Endodermal cell (in vitro differentiated cells): ENCODE data around the gene ATP9A. TPM values are rescaled to one million over a fixed set of nuclear protein-coding genes. Genes with fewer than 3 reads are reported as not detected.
"Not testable (repeated sequence)": the region's sequence is repeated elsewhere in the genome, so short reads cannot be mapped to it uniquely, and the experiment has no call there.

Experiments used
- DNase-seq: peaks from one replicate; pipeline ENCODE4 v3.0.0-alpha.2; 2017
- H3K27ac ChIP-seq: 2 replicates; pipeline ENCODE4 v1.5.1; 2013; ENCODE audit warnings: mild to moderate bottlenecking, low read depth, low read length, moderate library complexity
- H3K27me3 ChIP-seq: 2 replicates; pipeline ENCODE4 v1.6.1; 2013; ENCODE audit warnings: mild to moderate bottlenecking, low read length, moderate library complexity; ENCODE audit not compliant: insufficient read depth, control insufficient read depth, poor library complexity, severe bottlenecking
- H3K36me3 ChIP-seq: 2 replicates; pipeline ENCODE4 v1.7.0; 2013; ENCODE audit warnings: mild to moderate bottlenecking, low read length, moderate library complexity; ENCODE audit not compliant: control insufficient read depth, insufficient read depth
- H3K4me1 ChIP-seq: one replicate; pipeline ENCODE4 v1.7.0; 2013; ENCODE audit warnings: low read length; ENCODE audit not compliant: control insufficient read depth, insufficient read depth
- H3K4me3 ChIP-seq: 2 replicates; pipeline ENCODE4 v1.5.1; 2013; ENCODE audit warnings: mild to moderate bottlenecking, low read length, moderate library complexity
- H3K9ac ChIP-seq: 2 replicates; pipeline ENCODE4 v1.6.1; 2013; ENCODE audit warnings: mild to moderate bottlenecking, low read length, moderate library complexity; ENCODE audit not compliant: poor library complexity, severe bottlenecking; ENCODE audit errors: extremely low read depth
- H3K9me3 ChIP-seq: 2 replicates; pipeline ENCODE4 v1.6.1; 2013; ENCODE audit warnings: mild to moderate bottlenecking, low read length, moderate library complexity; ENCODE audit not compliant: control insufficient read depth
- H3K27ac Mint-ChIP-seq: 2 replicates; pipeline ENCODE4 v1.8.0; 2020; ENCODE audit warnings: mixed read lengths
- H3K27me3 Mint-ChIP-seq: 2 replicates; pipeline ENCODE4 v1.8.0; 2021; ENCODE audit warnings: mild to moderate bottlenecking, mixed read lengths; ENCODE audit not compliant: insufficient read depth
- H3K36me3 Mint-ChIP-seq: 2 replicates; pipeline ENCODE4 v1.8.0; 2020; ENCODE audit warnings: low read depth, mixed read lengths
- H3K4me1 Mint-ChIP-seq: 2 replicates; pipeline ENCODE4 v1.8.0; 2020; ENCODE audit warnings: mixed read lengths
- H3K4me3 Mint-ChIP-seq: 2 replicates; pipeline ENCODE4 v1.8.0; 2020; ENCODE audit warnings: mild to moderate bottlenecking, moderate library complexity, mixed read lengths
- H3K9me3 Mint-ChIP-seq: 2 replicates; pipeline ENCODE4 v1.8.0; 2020; ENCODE audit warnings: mild to moderate bottlenecking, mixed read lengths
- WGBS, 2 experiments: methylation state at CpG; one replicate each; pipeline versions ENCODE4 v1.1.5 to v1.1.7; 2013; ENCODE audit warnings: missing lambda C conversion rate in 2 of 2, mixed read lengths in 1 of 2; ENCODE audit not compliant: insufficient coverage in 1 of 2, insufficient read length in 1 of 2; 5-methylcytosine and 5-hydroxymethylcytosine counted together
- total RNA-seq, 2 donors: library from RNA; stranded (reverse); fragmentation: NEBNext Ultra II Directional in 1 of 2; extraction: Animal tissue kit (Norgen Biotek cat#: 25700) in 1 of 2; gene quantifications; 2 replicates in 1 of 2; 3 replicates in 1 of 2; pipeline ENCODE4 v1.2.1, GENCODE V29; 2021
- TF ChIP-seq, protein P1 (sequence below): fragments of 200-600 bp; sonication (generic); conservative IDR thresholded peaks from 2 replicates; pipeline ENCODE4 v1.5.0; 2021; ENCODE audit warnings: antibody characterized with exemption, mild to moderate bottlenecking

The ATP9A gene
- total RNA-seq, 2 donors from 2014 or later, result 26.7 to 27.9 TPM

DNA sequence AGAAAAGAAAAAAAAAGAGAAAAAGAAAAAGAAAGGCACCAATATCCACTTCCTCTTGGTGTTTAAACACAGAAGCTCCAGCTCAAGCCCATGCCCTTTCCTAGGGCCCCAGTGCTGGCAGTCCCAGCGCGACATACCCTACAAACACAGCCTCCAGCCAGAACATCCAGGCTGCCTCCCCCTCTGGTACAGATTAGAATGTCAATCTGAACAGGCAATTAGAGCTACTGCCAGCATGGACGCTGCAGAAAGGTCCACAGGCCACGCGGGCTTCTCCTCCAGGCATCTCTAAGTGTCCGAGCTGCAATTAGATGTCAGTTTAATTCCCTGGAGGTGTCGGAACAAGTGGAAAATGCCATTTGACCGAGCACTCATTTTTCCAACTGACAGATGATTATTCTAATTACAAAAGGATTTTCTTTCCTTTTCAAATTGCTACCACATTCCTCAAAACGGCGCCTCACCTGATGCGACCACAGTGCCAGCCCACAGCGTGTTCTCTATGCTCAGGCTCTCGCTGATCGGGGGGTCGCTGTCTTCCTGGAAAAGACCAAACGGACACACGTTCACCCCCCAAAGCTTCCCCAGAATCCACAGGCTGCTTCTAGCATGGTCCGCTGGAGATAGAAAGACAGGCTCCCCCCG is 79.5 kb downstream of the ATP9A start:
- no peak overlapping the region for H3K9ac ChIP-seq
- H3K9me3 Mint-ChIP-seq, result no peaks in the 10 kb centered on the region
- peak overlapping the region; percentile 72 for H3K27ac Mint-ChIP-seq
- DNase-seq, result no peak
- H3K4me1 ChIP-seq, result no peaks in the 10 kb centered on the region
- H3K27ac ChIP-seq, result no peak overlapping the region
- no peak overlapping the region for H3K4me3 ChIP-seq
- H3K9me3 ChIP-seq, result no peaks in the 10 kb centered on the region
- H3K36me3 Mint-ChIP-seq, result peaks cover 56% of the 10 kb centered on the region
- 81 to 91% methylated on average over 10 to 19 of the region's 19 CpGs for WGBS, 2 experiments
- H3K36me3 ChIP-seq, result peaks cover 10% of the 10 kb centered on the region
- no peaks in the 10 kb centered on the region for H3K27me3 ChIP-seq
- H3K4me3 Mint-ChIP-seq, result no peak overlapping the region
- no peaks in the 10 kb centered on the region for H3K27me3 Mint-ChIP-seq
- H3K4me1 Mint-ChIP-seq, result no peaks in the 10 kb centered on the region
- TF ChIP-seq, protein P1, sequence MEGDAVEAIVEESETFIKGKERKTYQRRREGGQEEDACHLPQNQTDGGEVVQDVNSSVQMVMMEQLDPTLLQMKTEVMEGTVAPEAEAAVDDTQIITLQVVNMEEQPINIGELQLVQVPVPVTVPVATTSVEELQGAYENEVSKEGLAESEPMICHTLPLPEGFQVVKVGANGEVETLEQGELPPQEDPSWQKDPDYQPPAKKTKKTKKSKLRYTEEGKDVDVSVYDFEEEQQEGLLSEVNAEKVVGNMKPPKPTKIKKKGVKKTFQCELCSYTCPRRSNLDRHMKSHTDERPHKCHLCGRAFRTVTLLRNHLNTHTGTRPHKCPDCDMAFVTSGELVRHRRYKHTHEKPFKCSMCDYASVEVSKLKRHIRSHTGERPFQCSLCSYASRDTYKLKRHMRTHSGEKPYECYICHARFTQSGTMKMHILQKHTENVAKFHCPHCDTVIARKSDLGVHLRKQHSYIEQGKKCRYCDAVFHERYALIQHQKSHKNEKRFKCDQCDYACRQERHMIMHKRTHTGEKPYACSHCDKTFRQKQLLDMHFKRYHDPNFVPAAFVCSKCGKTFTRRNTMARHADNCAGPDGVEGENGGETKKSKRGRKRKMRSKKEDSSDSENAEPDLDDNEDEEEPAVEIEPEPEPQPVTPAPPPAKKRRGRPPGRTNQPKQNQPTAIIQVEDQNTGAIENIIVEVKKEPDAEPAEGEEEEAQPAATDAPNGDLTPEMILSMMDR, result no peak

DNA sequence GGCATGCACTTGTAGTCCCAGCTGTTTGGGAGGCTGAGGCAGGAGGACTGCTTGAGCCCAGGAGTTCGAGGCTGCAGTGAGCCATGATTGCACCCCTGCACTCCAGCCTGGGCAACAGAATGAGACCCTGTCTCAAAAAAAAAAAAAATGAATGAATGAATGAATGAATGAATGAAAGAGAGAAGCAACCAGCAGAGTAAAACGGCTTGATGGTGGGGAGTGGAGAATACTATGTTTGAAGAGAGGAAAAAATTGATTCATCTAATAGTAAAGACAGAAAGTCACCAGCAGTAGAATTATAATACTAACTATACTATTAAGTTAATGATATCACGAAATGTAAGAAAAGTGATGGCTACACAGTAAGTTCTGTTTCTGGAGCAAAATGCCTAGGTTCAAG is 80.6 kb downstream of the ATP9A start:
- peaks cover 50% of the 10 kb centered on the region for H3K36me3 Mint-ChIP-seq
- H3K4me1 ChIP-seq, result no peaks in the 10 kb centered on the region
- H3K9ac ChIP-seq, result no peak overlapping the region
- no peak overlapping the region for H3K4me3 Mint-ChIP-seq
- no peak overlapping the region for H3K27ac Mint-ChIP-seq
- peaks cover 5% of the 10 kb centered on the region for H3K36me3 ChIP-seq
- no peak for DNase-seq
- H3K9me3 ChIP-seq, result no peaks in the 10 kb centered on the region
- no peak overlapping the region for H3K4me3 ChIP-seq
- no peaks in the 10 kb centered on the region for H3K27me3 Mint-ChIP-seq
- no peaks in the 10 kb centered on the region for H3K4me1 Mint-ChIP-seq
- no peaks in the 10 kb centered on the region for H3K9me3 Mint-ChIP-seq
- no peak overlapping the region for H3K27ac ChIP-seq
- WGBS, 2 experiments, result 89 to 92% methylated on average over 2 to 3 of the region's 3 CpGs
- TF ChIP-seq, protein P1, result no peak
- no peaks in the 10 kb centered on the region for H3K27me3 ChIP-seq

DNA sequence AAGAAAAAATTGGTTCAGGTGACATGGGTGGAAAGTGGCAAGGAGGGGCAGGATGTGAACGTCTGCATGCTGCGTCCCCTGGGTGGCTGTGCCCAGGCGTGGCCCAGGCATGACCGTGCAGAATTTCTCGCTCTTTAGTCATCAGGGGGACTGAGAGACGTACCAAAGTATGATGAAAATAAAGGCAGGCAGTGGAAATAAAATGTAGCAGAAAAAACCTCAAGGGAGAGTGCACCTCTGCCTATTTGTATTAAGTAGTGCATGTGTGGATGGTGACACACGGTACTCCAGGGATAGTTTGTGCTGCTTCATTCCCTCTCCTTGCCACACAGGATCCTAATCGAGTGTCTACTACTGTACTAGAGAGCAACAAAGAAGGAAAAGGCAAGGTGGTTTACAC is 81.1 kb downstream of the ATP9A start:
- peaks cover 49% of the 10 kb centered on the region for H3K36me3 Mint-ChIP-seq
- H3K27ac ChIP-seq, result no peak overlapping the region
- H3K4me1 Mint-ChIP-seq, result no peaks in the 10 kb centered on the region
- no peak overlapping the region for H3K4me3 Mint-ChIP-seq
- no peaks in the 10 kb centered on the region for H3K27me3 ChIP-seq
- no peak for DNase-seq
- no peaks in the 10 kb centered on the region for H3K9me3 ChIP-seq
- TF ChIP-seq, protein P1, result no peak
- H3K27ac Mint-ChIP-seq, result no peak overlapping the region
- WGBS, 2 experiments, result 86 to 95% methylated on average over 6 to 8 of the region's 8 CpGs
- H3K9me3 Mint-ChIP-seq, result no peaks in the 10 kb centered on the region
- no peak overlapping the region for H3K4me3 ChIP-seq
- H3K9ac ChIP-seq, result no peak overlapping the region
- H3K27me3 Mint-ChIP-seq, result no peaks in the 10 kb centered on the region
- no peaks in the 10 kb centered on the region for H3K4me1 ChIP-seq
- peaks cover 5% of the 10 kb centered on the region for H3K36me3 ChIP-seq

DNA sequence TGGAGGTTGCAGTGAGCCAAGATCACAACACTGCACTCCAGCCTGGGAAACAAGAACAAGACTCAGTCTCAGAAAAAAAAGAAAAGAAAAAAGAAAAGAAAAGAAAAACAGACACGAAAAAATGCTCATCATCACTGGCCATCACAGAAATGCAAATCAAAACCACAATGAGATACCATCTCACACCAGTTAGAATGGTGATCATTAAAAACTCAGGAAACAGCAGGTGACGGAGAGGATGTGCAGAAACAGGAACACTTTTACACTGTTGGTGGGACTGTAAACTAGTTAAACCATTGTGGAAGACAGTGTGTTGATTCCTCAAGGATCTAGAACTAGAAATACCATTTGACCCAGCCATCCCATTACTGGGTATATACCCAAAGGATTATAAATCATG is 82.7 kb downstream of the ATP9A start:
- H3K27ac ChIP-seq, H3K9ac ChIP-seq, H3K36me3 ChIP-seq, H3K9me3 Mint-ChIP-seq, H3K4me3 ChIP-seq, H3K4me1 ChIP-seq, H3K27me3 Mint-ChIP-seq, H3K9me3 ChIP-seq, H3K4me3 Mint-ChIP-seq, H3K4me1 Mint-ChIP-seq, H3K27ac Mint-ChIP-seq, DNase-seq, H3K27me3 ChIP-seq: not testable (repeated sequence)
- H3K36me3 Mint-ChIP-seq, result peaks cover 42% of the 10 kb centered on the region
- WGBS, 2 experiments, result 94% methylated on average over 2 of the region's 2 CpGs; no CpG with 5 or more reads in 1 of the 2 experiments
